ENCODE results near the gene BRD3. TPM values are rescaled to one million over a fixed set of nuclear protein-coding genes. Genes with fewer than 3 reads are reported as not detected.
"Not testable (repeated sequence)": the region's sequence is repeated elsewhere in the genome, so short reads cannot be mapped to it uniquely, and the experiment has no call there.

The BRD3 gene
- total RNA-seq: 10 to 100 TPM; 32.2 to 32.6 TPM
- long read RNA-seq, donor 1, full-length matches to known transcripts: 2 of 24 reads
- long read RNA-seq, donor 1, partial matches to known transcripts: 10 of 24 reads
- long read RNA-seq, donor 1, other reads (novel, unspliced or antisense): 12 of 24 reads
- long read RNA-seq, donor 2, full-length matches to known transcripts: 1 of 50 reads
- long read RNA-seq, donor 2, partial matches to known transcripts: 34 of 50 reads
- long read RNA-seq, donor 2, other reads (novel, unspliced or antisense): 15 of 50 reads

- intact Hi-C loops (cut with DNase I): loop anchor here in 1 of 2 donors (10.0 kb wide), 1 partner anchor 267 kb away; no protein-coding TSS in a partner anchor
- peak; percentile 95 for DNase-seq (ENCODE audit: low spot score)
These were observed at the start of gene BRD3 for GRCh38 chr9:134067904-134068743. Gene BRD3, minus strand, starts transcription at chr9:134068026. Its CDS starts 14,549 bp downstream, at chr9:134053477.

- intact Hi-C loops (cut with DNase I): no loop called here
- no peak for DNase-seq (ENCODE audit: low spot score)
These were observed 44.7 kb upstream of the BRD3 start for GRCh38 chr9:134112561-134112960.

DNA sequence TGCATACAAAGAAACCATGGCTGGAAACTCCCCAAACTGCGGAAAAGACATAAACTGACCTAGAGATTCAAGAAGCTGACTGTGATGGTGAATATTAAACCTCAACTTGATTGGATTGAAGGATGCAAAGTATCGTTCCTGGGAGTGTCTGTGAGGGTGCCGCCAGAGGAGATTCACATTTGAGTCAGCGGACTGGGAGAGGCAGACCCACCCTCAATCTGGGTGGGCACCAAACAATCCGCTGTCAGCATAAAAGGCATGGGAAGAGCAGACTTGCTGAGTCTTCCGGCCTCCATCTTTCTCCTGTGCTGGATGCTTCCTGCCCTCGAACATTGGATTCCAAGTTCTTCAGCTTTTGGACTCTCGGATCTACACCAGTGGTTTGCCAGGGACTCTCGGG lies 43.2 kb upstream of the BRD3 start:
- DNase-seq (ENCODE audit: low spot score): no peak
- intact Hi-C loops (cut with DNase I): no loop called here

GRCh38 chr9:134103391-134103998 lies 35.7 kb upstream of the BRD3 start:
- no peak for DNase-seq (ENCODE audit: low spot score)
- intact Hi-C loops (cut with DNase I): no loop called here

DNA sequence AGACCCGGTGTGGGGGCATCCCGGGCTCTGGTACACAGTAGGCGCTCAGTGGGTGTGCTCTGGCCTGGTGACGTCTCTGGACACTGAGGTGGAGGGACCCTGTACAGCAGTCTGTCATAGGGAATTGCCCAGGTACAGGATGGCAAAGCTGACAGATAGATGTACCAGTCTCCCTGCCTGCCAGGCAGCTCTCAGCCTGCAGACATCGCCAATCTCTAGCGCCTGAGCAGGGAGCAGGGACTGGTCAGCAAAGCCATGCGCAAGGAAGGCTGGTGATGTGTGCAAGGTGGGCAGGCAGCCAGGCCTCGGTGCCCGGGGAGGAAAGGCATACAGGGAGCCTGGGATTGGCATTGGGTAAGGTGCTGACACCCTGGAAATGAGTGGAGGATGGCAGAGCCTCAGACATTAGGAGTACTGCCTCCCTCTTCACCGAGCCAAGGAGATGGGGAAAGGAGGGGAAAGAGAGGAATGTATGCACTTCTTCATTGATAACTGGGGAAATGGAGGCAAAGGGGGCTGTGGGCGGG lies 33.9 kb upstream of the BRD3 start:
- no peak for DNase-seq (ENCODE audit: low spot score)
- intact Hi-C loops (cut with DNase I): no loop called here

- DNase-seq (ENCODE audit: low spot score); intact Hi-C loops (cut with DNase I): not testable (repeated sequence)
These were observed 33.3 kb upstream of the BRD3 start for GRCh38 chr9:134101133-134101532.

GRCh38 chr9:134100040-134100439 lies 32.2 kb upstream of the BRD3 start:
- intact Hi-C loops (cut with DNase I): no loop called here
- no peak for DNase-seq (ENCODE audit: low spot score)

- intact Hi-C loops (cut with DNase I): no loop called here
- DNase-seq (ENCODE audit: low spot score): no peak
These were observed 31.4 kb upstream of the BRD3 start for GRCh38 chr9:134099123-134099761.

DNA sequence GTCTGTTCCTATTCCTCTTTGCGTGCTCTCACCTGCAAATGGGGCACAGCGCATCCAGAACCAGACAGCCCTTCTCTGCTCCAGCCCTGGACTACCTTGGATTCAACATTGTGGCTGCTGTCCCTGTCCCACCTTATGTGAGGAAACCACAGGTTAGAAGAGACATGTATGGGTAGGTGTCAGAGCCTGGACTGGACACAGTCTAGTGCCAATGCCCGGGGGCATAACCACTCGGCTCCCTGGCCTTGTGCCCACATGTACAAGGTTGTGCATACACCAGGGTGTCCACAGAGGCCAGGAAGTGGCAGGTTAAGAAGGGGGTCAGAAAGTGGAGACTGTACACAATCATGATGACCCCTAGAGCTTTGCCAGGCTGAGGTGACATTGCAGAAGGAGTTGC lies 22.1 kb upstream of the BRD3 start:
- intact Hi-C loops (cut with DNase I): no loop called here
- DNase-seq (ENCODE audit: low spot score): no peak

DNA sequence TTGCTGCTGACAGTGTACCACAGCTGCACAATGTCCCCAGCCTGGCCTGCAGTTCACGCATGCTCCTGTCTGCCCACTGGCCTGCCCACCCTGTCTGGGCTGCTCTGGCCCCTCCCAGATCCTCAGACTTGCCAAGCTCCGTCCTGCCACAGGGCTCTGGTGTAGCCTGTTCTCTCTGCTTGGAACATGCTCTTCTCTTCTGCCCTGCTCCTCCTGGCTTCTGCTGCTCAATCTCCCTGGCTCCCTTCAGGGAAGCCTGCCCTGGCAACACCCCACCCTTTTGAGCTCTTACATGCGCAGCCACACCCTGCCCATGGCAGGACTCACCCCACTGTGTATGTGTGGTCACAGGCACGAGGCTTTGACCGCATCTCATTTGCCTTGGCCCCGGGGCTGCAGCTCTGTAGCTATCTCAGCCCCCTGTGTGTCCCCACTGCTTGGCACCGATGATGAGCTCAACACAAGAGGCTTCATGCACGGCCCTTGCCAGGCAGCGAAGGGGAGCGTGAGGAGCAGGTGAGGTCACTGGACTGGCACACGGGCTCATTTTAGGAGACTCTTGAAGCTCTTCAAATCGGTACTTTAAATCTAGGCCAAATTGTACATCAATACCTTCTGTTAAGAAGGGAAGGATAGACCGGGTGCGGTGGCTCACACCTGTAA lies 20.4 kb upstream of the BRD3 start:
- intact Hi-C loops (cut with DNase I): no loop called here
- DNase-seq (ENCODE audit: low spot score): no peak

- intact Hi-C loops (cut with DNase I): no loop called here
- DNase-seq (ENCODE audit: low spot score): no peak
These were observed 17.8 kb upstream of the BRD3 start for GRCh38 chr9:134085674-134086073.

- intact Hi-C loops (cut with DNase I): no loop called here
- DNase-seq (ENCODE audit: low spot score): no peak
These were observed 15.6 kb upstream of the BRD3 start for GRCh38 chr9:134083451-134083850.

GRCh38 chr9:134076644-134077043 lies 8.8 kb upstream of the BRD3 start:
- no peak for DNase-seq (ENCODE audit: low spot score)
- intact Hi-C loops (cut with DNase I): no loop called here

DNA sequence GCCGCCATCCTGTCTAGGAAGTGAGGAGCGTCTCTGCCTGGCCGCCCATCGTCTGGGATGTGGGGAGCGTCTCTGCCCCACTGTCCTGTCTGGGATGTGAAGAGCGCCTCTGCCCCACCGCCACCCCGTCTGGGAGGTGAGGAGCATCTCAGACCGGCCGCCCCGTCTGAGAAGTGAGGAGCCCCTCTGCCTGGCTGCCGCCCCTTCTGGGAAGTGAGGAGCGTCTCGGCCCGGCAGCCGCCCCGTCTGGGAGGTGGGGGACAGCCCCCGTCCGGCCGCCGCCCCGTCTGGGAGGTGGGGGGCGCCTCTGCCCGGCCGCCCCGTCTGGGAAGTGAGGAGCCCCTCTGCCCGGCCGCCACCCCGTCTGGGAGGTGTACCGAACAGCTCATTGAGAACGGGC lies 7.9 kb upstream of the BRD3 start:
- intact Hi-C loops (cut with DNase I): not testable (repeated sequence)
- DNase-seq (ENCODE audit: low spot score): peak; percentile 41

GRCh38 chr9:134073500-134073899 lies 5.7 kb upstream of the BRD3 start:
- no peak for DNase-seq (ENCODE audit: low spot score)
- intact Hi-C loops (cut with DNase I): no loop called here

DNA sequence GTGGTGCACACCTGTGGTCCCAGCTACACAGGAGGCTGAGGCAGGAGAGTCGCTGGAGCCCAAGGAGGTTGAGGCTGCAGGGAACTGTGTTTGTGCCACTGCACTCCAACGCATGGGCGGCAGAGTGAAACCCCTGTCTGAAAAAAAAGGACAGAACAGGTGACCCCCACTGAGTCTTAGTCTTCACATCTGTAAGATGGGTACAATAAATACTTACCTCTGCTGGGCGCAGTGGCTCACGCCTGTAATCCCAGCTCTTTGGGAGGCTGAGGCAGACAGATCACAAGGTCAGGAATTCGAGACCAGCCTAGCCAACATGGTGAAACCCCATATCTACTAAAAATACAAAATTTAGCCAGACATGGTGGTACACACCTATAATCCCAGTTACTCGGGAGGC lies 4.9 kb upstream of the BRD3 start:
- intact Hi-C loops (cut with DNase I); DNase-seq (ENCODE audit: low spot score): not testable (repeated sequence)

DNA sequence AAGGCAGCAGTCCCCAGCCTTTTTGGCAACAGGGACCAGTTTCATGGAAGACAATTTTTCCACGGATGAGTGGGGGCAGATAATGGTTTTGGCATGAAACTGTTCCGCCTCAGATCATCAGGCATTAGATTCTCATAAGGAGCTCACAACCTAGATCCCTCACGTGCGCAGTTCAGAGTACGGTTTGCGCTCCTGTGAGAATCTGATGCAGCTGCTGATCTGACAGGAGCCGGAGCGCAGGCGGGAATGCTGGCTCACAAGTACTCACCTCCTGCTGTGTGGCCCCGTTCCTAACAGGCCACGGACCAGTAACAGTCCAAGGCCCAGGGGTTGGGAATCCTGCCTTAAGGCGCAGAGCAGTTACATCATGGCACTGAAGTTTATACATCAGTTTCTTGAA lies 3.3 kb upstream of the BRD3 start:
- DNase-seq (ENCODE audit: low spot score): no peak
- intact Hi-C loops (cut with DNase I): no loop called here

DNA sequence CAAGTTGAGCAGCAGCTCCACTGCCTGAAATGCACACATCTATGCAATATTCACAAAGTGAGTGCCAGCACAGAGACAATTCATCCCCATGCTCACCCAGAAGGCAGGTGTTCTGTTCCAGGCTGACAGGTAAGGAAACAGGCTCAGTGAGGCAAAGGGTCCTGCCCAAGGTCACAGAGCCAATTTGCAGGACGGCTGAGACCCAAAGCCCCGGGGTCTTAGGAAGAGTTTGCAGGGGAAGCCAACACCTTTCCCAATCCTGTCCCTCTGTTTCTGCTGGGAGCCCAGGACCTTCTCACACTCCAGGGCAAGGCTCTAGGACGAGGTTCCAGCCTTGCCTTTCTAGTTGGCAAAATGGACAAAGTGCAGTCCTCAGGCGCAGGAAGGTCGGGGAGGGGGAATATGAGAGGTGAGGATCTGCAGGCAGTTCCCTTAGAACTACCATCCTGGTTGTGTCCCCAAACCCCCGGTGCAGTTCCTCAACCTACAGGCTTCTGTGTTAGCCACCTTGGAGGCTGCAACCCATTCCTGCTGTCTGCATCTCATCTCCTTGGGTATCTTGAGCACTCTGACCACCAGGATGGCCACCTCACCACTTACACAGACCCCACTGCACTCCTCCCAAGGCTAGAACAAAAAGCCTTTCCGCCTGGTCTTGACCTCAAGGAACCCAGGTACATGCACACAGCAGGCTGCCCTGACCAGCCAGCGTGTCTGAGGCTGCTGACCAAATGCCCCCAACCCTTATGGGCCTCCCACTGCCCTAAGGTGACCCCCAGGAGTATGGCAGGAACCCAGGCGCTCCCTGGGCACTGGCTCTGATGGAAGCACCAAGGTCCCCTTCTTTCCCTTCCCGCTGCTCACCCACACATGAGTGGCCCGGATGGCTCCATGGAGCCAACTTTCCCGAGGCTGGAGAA lies 1.9 kb upstream of the BRD3 start:
- intact Hi-C loops (cut with DNase I): loop anchor here in 1 of 2 donors (10.0 kb wide), 1 partner anchor 265 kb away; no protein-coding TSS in a partner anchor
- DNase-seq (ENCODE audit: low spot score): no peak

All from posterior vena cava (tissue), 2 donors.